K562 (cell line): ENCODE results near the gene SHB. TPM values are rescaled to one million over a fixed set of nuclear protein-coding genes. Genes with fewer than 3 reads are reported as not detected.
A peak's percentile ranks its signal among the peaks of the same experiment; 100 is the strongest.

ENCODE experiments used
- ATAC-seq: fragments of 200-7000 bp; cut with Tn5 transposase; 3 replicates; pipeline ENCODE4 v1.9.1; 2020; ENCODE audit warnings: moderate library complexity
- BruUV-seq: library from RNA; stranded (reverse); fragments of 400-500 nt; replicated peaks from 2 replicates; lab custom pipeline; 2021; lab: Mats Ljungman, UMichigan
- CTCF ChIA-PET: fragments of 300-600 bp; formaldehyde crosslinking; extraction: SDS; loops from one replicate; lab custom pipeline; 2021; ENCODE audit warnings: low intra/inter-chr PET ratio; lab: Yijun Ruan, JAX
- POLR2A ChIA-PET: fragments of 300-600, 350-650 bp; sonication (Branson Sonifier 250); formaldehyde crosslinking; extraction: SDS; loops from one replicate; lab custom pipeline; 2021; ENCODE audit warnings: antibody characterized with exemption, inconsistent platforms; lab: Yijun Ruan, JAX
- DNase-seq, 4 experiments: peaks; one replicate each; pipeline versions ENCODE4 v3.0.0 to v3.0.0-alpha.2; 2011 to 2018; ENCODE audit warnings: low spot score in 3 of 4, mixed read lengths in 3 of 4; ENCODE audit errors: extremely low read depth in 1 of 4
- FAIRE-seq: peaks from 2 replicates; lab custom pipeline; 2011; peaks lifted over from hg19 to GRCh38; lab: Jason Lieb, UNC
- H2AFZ ChIP-seq: 2 replicates; pipeline ENCODE4 v1.6.0; 2011; ENCODE audit warnings: low read depth, low read length, control low read depth, inconsistent platforms
- H3K27ac ChIP-seq: fragments of 200-600 bp; 3 replicates; pipeline ENCODE4 v1.8.0; 2011; ENCODE audit warnings: low read depth, mild to moderate bottlenecking, control low read depth, inconsistent platforms, low read length, moderate library complexity, mixed read lengths; ENCODE audit errors: extremely low read depth
- H3K27me3 ChIP-seq, 2 experiments: fragments of 300-600 bp in 1 of 2; 2 replicates in 1 of 2; 3 replicates in 1 of 2; pipeline versions ENCODE4 v1.6.0 to v1.8.0; 2011; ENCODE audit warnings: inconsistent platforms in 2 of 2, low read length in 2 of 2, mild to moderate bottlenecking in 1 of 2, mixed read lengths in 1 of 2, moderate library complexity in 1 of 2; ENCODE audit not compliant: control insufficient read depth in 2 of 2, insufficient read depth in 2 of 2
- H3K36me3 ChIP-seq: fragments of 300-600 bp; 3 replicates; pipeline ENCODE4 v1.8.0; 2011; ENCODE audit warnings: mild to moderate bottlenecking, low read length, inconsistent platforms; ENCODE audit not compliant: control insufficient read depth, insufficient read depth
- H3K4me1 ChIP-seq, 2 experiments: fragments of 200-600 bp in 1 of 2; replicated peaks in 1 of 2; 2 replicates in 1 of 2; 3 replicates in 1 of 2; pipeline versions ENCODE4 v1.5.1 to v1.8.0; 2011; ENCODE audit warnings: inconsistent platforms in 2 of 2, low read length in 2 of 2, mild to moderate bottlenecking in 1 of 2, mixed read lengths in 1 of 2, moderate library complexity in 1 of 2; ENCODE audit not compliant: control insufficient read depth in 2 of 2, insufficient read depth in 2 of 2
- H3K4me2 ChIP-seq: 2 replicates; pipeline ENCODE4 v1.6.1; 2011; ENCODE audit warnings: low read length, control low read depth, inconsistent platforms, mixed read lengths; ENCODE audit not compliant: insufficient read depth
- H3K4me3 ChIP-seq: fragments of 200-600 bp; sonication (generic), shearing (Covaris generic); 2 replicates; pipeline ENCODE4 v1.5.1; 2016; ENCODE audit warnings: control low read depth, inconsistent platforms
- H3K79me2 ChIP-seq: fragments of 200-600 bp; 3 replicates; pipeline ENCODE4 v1.8.0; 2011; ENCODE audit warnings: low read length, inconsistent platforms; ENCODE audit not compliant: control insufficient read depth, insufficient read depth
- H3K9ac ChIP-seq, 2 experiments: 2 replicates each; pipeline versions ENCODE4 v1.6.0 to v1.6.1; 2011; ENCODE audit warnings: low read depth in 2 of 2, low read length in 2 of 2, control low read depth in 1 of 2, inconsistent platforms in 1 of 2, mild to moderate bottlenecking in 1 of 2, mixed read lengths in 1 of 2; ENCODE audit not compliant: insufficient read depth in 1 of 2
- H3K9me1 ChIP-seq: one replicate; pipeline ENCODE4 v1.6.0; 2011; ENCODE audit warnings: inconsistent platforms, mild to moderate bottlenecking, low read length, moderate library complexity; ENCODE audit not compliant: control insufficient read depth, insufficient read depth
- H3K9me3 ChIP-seq: replicated peaks from 2 replicates; pipeline ENCODE4 v1.5.1; 2011; ENCODE audit warnings: low read depth, low read length, inconsistent platforms; ENCODE audit not compliant: control insufficient read depth, insufficient read depth
- H4K20me1 ChIP-seq: replicated peaks from 2 replicates; pipeline ENCODE4 v1.6.1; 2011; ENCODE audit warnings: low read length, inconsistent platforms, mixed read lengths; ENCODE audit not compliant: control insufficient read depth, insufficient read depth
- YY1 ChIP-seq, 3 experiments: IDR thresholded peaks; 2 replicates each; pipeline ENCODE4 v1.6.1; 2011; ENCODE audit warnings: low read length in 2 of 3, mild to moderate bottlenecking in 2 of 3, moderate library complexity in 2 of 3, borderline replicate concordance in 1 of 3, control low read depth in 1 of 3, low read depth in 1 of 3; ENCODE audit not compliant: insufficient read depth in 3 of 3, insufficient replicate concordance in 2 of 3, control insufficient read depth in 1 of 3, insufficient read length in 1 of 3; ENCODE audit errors: extremely low read depth in 1 of 3
- WGBS: fragments of 100-300 bp; shearing (Covaris generic); methylation state at CpG from one replicate; pipeline ENCODE4 v1.1.6; 2016; ENCODE audit warnings: low coverage, mixed read lengths; ENCODE audit not compliant: insufficient coverage; ENCODE audit errors: missing lambda C conversion rate; 5-methylcytosine and 5-hydroxymethylcytosine counted together
- in situ Hi-C: fragments of 300-500 bp; cut with MboI; formaldehyde crosslinking; loops from 4 replicates; pipeline ENCODE4 v1.15.0; 2018; ENCODE audit warnings: inconsistent platforms, mixed read lengths
- intact Hi-C: fragments of 100-400 bp; cut with micrococcal nuclease; formaldehyde crosslinking; loops from 2 replicates; pipeline ENCODE4 v1.14.2; 2022
- polyA plus RNA-seq, 8 experiments: library from polyadenylated mRNA; depleted of rRNA in 4 of 8; stranded (reverse) in 5 of 8; unstranded in 3 of 8; fragments of >200 nt; fragmentation: Nextera tagmentation in 2 of 8; fragmentation: Illumina TruSeq in 1 of 8; extraction: Ambion mirVana in 2 of 8; extraction: Trizol in 1 of 8; gene quantifications; 2 replicates each; pipeline versions ENCODE4 v1.2.1 to v1.2.3, GENCODE V29; 2011 to 2014; ENCODE audit warnings: inconsistent platforms in 1 of 8, missing spikeins in 1 of 8
- total RNA-seq, 7 experiments: library from RNA; depleted of rRNA in 6 of 7; stranded (reverse); fragments of >200 nt in 6 of 7; fragmentation: Illumina TruSeq in 2 of 7; extraction: Trizol in 2 of 7; gene quantifications; 2 replicates each; pipeline versions ENCODE4 v1.2.1 to v1.2.3, GENCODE V29; 2011 to 2021; ENCODE audit warnings: low replicate concordance in 1 of 7
- TF ChIP-seq, protein P1 (sequence below): fragments of 250-450 bp; sonication (Bioruptor Pico); IDR thresholded peaks from 2 replicates; pipeline ENCODE4 v1.5.1; 2021; ENCODE audit warnings: mild to moderate bottlenecking

SHB gene
- total and polyA plus RNA-seq, 9 of the 15 experiments (the other 6 are each of a cell fraction or from before 2014, with no cell fraction given) = 0.78 to 16.0 (median 5.3) TPM

DNA sequence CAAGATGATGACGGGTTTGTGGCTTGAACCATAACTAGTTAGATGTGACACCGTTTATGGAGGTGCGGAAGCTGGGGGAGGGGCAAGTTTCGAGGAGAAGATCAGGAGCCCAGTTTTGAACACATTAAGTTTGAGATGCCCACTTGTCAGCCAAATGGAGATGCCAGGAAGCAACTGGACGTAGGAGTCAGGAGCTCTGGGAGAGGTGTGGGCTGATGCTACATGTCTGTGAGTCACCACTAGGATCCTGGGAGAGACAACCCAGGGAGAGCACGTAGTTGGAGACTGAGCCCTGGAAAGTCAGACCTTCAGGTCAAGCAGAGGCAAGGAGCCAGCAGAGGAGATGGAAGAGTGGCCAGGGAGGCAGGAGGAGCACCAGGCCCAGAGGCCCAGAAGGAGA lies 116.3 kb downstream of the SHB start:
- BruUV-seq = no TSS peak
- WGBS = 90% methylated on average over 6 of the region's 6 CpGs
- peak in 1 of 3 experiments; percentile 7 for TF ChIP-seq YY1 (IDR thresholded peaks at IDR 0.05; ENCODE audit: borderline replicate concordance in 1 of 3, control insufficient read depth in 1 of 3, extremely low read depth in 1 of 3, insufficient read depth in 3 of 3, insufficient read length in 1 of 3, insufficient replicate concordance in 2 of 3, low read depth in 1 of 3, low read length in 2 of 3)
- TF ChIP-seq, protein P1, sequence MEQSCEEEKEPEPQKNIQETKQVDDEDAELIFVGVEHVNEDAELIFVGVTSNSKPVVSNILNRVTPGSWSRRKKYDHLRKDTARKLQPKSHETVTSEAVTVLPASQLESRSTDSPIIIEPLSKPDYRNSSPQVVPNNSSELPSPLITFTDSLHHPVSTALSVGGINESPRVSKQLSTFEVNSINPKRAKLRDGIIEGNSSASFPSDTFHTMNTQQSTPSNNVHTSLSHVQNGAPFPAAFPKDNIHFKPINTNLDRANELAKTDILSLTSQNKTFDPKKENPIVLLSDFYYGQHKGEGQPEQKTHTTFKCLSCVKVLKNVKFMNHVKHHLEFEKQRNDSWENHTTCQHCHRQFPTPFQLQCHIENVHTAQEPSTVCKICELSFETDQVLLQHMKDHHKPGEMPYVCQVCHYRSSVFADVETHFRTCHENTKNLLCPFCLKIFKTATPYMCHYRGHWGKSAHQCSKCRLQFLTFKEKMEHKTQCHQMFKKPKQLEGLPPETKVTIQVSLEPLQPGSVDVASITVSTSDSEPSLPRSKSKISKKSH (CRISPR knock-in tag) = no peak
- H4K20me1 ChIP-seq = peaks cover 14% of the 10 kb centered on the region
- DNase-seq = no peak
- in situ Hi-C loops (no loop called here), intact Hi-C loops (no loop called here)
- no peak for ATAC-seq
- POLR2A ChIA-PET = no interaction called here
- FAIRE-seq = no peak
- no peak overlapping the region; the same call in 2 of the 3 replicates for H3K27ac ChIP-seq
- H3K79me2 ChIP-seq = no peaks in the 10 kb centered on the region
- H3K36me3 ChIP-seq = peaks cover 51% of the 10 kb centered on the region; the same call in 2 of the 3 replicates
- peaks cover 30 to 44% of the 10 kb centered on the region in 2 experiments for H3K4me1 ChIP-seq
- H3K9me1 ChIP-seq = peaks cover 18% of the 10 kb centered on the region
- H3K27me3 ChIP-seq = no peaks in the 10 kb centered on the region
- no peak overlapping the region for H3K4me2 ChIP-seq
- no peak overlapping the region for H3K4me3 ChIP-seq
- H2AFZ ChIP-seq = no peak overlapping the region
- H3K9ac ChIP-seq = no peak overlapping the region
- H3K9me3 ChIP-seq = no peaks in the 10 kb centered on the region
- CTCF ChIA-PET = no interaction called here
